HG03135 (cell line): Measurements from ENCODE around the gene GPR149.
"Not testable (repeated sequence)": the region's sequence is repeated elsewhere in the genome, so short reads cannot be mapped to it uniquely, and the experiment has no call there.

Experiments
- ATAC-seq: cut with Tn5 transposase; IDR thresholded peaks from one replicate; pipeline ENCODE4 v1.9.1; 2021; ENCODE audit warnings: mild to moderate bottlenecking, moderate library complexity; ENCODE audit not compliant: unreplicated experiment

GPR149 gene

DNA sequence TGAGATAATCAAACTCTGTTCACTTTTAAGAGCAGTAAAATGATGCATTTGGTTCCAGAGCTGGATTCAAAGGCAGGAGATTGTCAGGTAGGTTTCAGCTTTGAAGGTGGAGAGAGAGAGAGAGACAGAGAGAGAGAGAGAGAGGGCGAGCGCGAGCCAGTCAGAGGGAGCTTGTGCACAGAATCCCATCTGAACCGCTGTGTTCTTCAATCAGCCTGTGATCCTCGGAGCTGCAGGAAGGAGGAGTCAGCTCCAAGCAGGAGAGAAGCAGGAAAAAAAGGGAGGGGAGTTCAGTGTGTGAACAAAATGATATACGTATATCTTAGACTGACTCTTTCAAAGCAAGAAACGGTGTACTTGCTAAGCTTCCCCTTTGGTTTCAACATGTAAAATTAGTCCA, at the start of gene GPR149:
Gene GPR149, minus strand, starts transcription at position 177 of the 400 bp plus-strand sequence. CDS start 575 bp downstream, outside the sequence.
- no peak for ATAC-seq

DNA sequence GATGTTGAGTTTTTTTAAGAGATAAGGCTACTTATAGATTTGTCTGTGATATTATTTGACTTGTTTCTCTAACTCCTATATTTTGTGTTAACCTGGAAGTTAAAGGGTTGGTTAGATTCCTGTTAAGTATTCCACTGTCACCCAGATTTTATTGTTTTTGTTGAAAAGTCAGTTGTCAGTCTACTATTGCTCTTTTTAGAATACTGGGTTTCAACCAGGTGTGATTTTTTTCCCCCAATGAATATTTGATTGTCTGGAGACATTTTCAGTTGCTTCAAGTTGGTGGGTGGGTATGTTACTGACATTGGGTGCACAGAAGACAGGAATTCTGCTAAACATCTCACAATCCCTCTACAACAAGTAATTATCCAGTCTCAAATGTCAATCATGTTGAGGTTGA, 43.8 kb upstream of the GPR149 start:
- ATAC-seq, result no peak

- ATAC-seq, result no peak
These were observed 39.6 kb upstream of the GPR149 start for GRCh38 chr3:154469585-154469984.

DNA sequence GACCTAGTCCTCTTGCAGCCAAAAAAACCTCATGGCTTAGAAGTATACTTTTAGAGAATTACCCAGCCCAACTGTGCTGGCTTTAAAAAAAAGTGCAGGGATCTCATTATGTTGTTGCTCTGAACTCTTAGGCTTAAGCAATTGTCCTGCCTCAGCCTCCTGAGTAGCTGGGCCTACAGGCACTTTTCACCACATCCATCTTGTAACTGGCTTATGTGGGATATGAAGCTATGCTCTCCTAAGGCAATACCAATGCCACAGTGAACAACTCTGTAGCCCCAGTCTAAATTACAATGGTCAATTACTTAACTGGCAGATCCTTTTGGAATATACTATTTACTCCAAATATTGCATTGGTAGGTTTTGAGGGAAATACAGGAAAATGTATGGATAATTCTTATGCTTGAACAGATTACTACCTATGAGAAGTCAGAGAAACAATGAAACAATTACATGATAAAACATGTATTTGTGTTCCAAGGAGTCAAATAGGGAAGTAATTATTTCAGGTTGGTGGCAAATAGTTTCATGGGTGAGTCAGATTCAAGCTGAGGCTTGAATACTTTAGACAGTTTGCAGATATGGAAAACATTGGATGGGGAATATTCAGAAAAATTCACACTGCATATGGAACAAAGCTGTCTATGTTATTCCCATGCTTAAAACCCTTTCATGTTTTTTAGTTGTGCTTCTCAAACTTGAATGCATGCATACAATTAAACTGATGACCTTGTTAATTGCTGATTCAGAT, 34.6 kb upstream of the GPR149 start:
- no peak for ATAC-seq

DNA sequence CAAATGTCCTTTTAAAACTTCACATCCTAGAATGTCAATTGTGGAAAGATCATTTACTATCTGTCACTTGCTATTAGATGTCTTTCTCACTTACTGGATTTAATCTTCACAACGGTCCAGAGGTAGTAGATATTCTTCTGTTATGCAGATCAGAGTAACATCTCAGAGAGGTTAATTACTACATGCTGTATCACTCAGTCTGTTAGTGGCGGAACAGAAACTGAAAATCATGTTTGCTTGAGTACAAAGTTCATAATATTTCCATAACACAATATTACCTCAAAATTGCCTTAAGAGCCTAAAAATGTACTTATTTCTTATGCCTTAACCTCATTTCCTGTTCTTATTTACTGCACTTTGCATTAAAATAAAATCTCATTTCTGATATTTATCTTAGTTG, 28.6 kb upstream of the GPR149 start:
- ATAC-seq, result no peak

GRCh38 chr3:154439081-154439480, 9.1 kb upstream of the GPR149 start:
- not testable (repeated sequence) for ATAC-seq

DNA sequence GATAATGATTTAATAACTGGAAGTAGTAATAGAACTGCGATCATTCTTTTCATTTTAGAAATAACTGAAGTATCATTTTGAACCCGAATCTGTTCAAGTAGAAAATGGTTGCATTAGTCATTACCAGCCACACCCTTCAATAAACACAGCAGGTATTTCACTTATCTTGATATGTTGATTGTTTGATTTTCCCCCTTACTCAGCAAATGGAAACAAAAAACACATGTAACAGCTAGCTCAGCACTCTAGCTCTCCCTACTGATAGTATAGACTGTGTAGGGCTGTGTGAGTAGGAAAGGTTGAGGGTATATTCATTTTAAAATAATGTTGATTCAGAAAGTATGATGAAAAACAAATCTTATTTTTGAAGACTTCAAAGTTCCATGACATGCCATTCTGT, 1.1 kb upstream of the GPR149 start:
- no peak for ATAC-seq

- no peak for ATAC-seq
These were observed 1.4 kb downstream of the GPR149 start for GRCh38 chr3:154428286-154429206.

DNA sequence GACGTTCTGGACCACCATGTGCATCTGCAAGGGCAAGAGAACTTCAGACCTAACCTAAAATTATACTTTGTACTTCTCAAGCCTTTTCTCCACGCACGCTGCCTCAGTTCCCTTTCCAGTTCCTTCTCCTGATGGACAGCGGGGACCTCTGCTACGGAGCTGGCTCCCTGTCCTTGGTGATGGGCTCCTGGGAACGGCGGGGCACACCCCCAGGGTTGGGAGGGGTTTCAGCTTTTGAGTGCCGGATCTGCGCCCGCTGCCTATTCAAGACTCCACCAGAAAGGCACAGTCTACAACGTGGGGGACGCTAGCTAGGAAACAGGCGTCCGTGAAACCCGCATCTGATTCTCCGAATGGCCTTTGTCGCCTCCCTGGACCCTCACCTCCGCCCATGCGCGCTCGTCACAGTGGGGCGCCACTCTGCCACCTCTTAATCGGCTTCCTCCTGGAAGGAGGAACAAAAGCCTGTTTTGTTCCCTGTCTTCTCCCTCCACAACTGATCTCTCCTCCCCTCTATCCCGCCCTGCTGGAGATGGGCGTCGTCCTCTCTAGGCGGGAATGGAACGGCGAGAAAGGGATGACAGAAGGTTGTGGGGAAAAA, 2.2 kb downstream of the GPR149 start:
- ATAC-seq, result no peak

- ATAC-seq, result no peak
These were observed 7.3 kb downstream of the GPR149 start for GRCh38 chr3:154422694-154423093.

DNA sequence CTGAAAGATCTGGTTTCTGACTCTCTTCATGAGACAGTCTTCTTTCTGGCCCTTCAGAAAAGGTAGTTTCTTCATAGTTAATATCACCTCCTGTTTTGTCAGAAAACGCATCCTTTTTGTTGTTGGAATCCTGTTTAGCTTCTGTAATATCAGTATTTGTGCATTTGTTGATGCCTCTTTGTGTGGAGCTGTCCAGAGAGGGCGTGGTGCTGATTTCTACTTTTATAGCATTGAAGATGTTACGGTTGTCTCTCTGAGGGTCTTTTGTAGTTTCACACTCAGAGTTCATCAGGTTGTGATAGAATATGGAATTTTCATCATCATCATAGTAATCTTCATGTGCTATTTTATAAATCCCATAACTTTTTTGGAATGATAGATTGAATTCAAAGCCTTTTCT, 8.9 kb downstream of the GPR149 start:
- no peak for ATAC-seq

GRCh38 chr3:154398084-154398967, 31.7 kb downstream of the GPR149 start:
- peak; percentile 95 for ATAC-seq

- ATAC-seq, result no peak
These were observed 40.1 kb downstream of the GPR149 start for GRCh38 chr3:154389861-154390260.

DNA sequence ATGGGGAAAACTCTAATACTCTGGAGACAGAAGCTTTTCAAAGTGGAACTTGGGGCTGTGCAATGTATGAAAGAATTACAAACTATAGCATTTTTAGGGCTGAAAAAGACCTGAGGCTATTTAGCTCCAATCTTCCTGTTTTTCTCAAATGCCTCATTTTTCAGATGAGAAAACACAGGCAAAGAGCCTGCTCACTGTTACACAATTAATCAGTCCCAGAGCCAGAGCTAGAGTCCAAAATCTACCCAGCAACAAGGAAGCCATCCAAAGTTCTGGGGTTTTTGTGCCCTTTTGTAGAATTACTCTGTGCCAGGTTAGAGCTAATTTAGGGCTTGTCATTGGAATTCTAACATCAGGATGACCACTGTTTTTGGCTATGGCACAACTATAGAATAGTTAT, 45.5 kb downstream of the GPR149 start:
- no peak for ATAC-seq

- no peak for ATAC-seq
These were observed 51.7 kb downstream of the GPR149 start for GRCh38 chr3:154378311-154378710.

GRCh38 chr3:154367221-154367620, 62.8 kb downstream of the GPR149 start:
- no peak for ATAC-seq

DNA sequence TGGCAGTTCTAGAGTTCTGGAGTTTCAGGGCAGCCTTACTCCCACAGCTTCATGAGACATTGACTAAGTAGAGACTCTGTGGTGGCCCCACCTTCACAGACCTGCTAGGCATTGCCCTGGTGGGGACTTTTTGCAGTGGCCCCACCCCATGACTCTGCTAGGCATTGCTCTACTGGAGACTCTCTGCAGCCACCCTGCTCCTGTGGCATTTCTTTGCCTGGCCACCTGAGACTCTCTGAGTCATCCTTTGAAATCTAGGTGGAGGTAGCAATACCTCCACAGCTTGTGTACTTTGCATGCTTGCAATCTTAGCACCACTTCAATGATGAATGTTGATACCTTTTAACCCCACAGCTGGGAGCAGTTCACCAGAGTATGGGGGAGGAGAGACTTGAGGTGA, 65.1 kb downstream of the GPR149 start:
- ATAC-seq, result no peak

- ATAC-seq, result no peak
These were observed 68.9 kb downstream of the GPR149 start for GRCh38 chr3:154361099-154361498.

DNA sequence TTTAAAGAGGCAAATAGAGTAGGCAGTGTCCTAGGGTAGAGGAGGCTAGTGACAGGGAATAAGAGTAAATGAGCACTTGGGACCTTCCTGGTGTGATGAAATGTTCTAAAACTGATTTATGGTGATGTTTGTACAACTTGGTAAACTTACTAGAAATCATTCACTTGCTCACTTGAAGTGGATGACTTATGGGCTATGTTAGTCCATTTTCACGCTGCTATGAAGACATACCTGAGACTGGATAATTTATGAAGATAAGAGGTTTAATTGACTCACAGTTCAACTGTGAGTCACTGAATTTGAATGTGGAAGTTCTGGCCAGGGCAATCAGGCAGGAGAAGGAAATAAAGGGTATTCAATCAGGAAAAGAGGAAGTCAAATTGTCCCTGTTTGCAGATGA, 74.0 kb downstream of the GPR149 start:
- no peak for ATAC-seq

- no peak for ATAC-seq
These were observed 80.8 kb downstream of the GPR149 start for GRCh38 chr3:154349223-154349622.
